HepG2 (cell line): ENCODE data around the gene FSIP1.

Experiments
- BCLAF1 ChIP-seq: fragments of 450-650 bp; IDR thresholded peaks from 2 replicates; pipeline ENCODE4 v1.6.1; 2017; ENCODE audit warnings: mild to moderate bottlenecking
- CTCF ChIP-seq: sonication (generic); formaldehyde crosslinking; IDR thresholded peaks from 2 replicates; pipeline ENCODE4 v1.5.0; 2020; ENCODE audit warnings: mild to moderate bottlenecking, missing genetic modification reagents, moderate library complexity
- EZH2 ChIP-seq: conservative IDR thresholded peaks from 2 replicates; pipeline ENCODE4 v1.6.1; 2012; ENCODE audit warnings: mild to moderate bottlenecking, low read depth, low read length, moderate library complexity
- GMEB1 ChIP-seq: sonication (generic); formaldehyde crosslinking; IDR thresholded peaks from 2 replicates; pipeline ENCODE4 v1.5.1; 2020; ENCODE audit warnings: missing genetic modification reagents, mild to moderate bottlenecking, borderline replicate concordance
- KAT7 ChIP-seq: IDR thresholded peaks from 2 replicates; pipeline ENCODE4 v1.6.1; 2018; ENCODE audit warnings: borderline replicate concordance, missing compliant biosample characterization
- KDM1A ChIP-seq: IDR thresholded peaks from 2 replicates; pipeline ENCODE4 v1.6.1; 2016; ENCODE audit warnings: missing compliant biosample characterization
- POLR2A ChIP-seq, 2 experiments: IDR thresholded peaks; 2 replicates each; pipeline ENCODE4 v1.6.1; 2011; ENCODE audit warnings: low read depth in 2 of 2, low read length in 2 of 2, mild to moderate bottlenecking in 1 of 2, moderate library complexity in 1 of 2; ENCODE audit not compliant: insufficient read depth in 1 of 2
- RFX5 ChIP-seq: IDR thresholded peaks from 2 replicates; pipeline ENCODE4 v1.6.1; 2011; ENCODE audit warnings: low read depth, low read length, improper control_type of control experiment
- SMC3 ChIP-seq: IDR thresholded peaks from 2 replicates; pipeline ENCODE4 v1.6.1; 2011; ENCODE audit warnings: low read length, improper control_type of control experiment
- SP2 ChIP-seq: sonication (generic); formaldehyde crosslinking; IDR thresholded peaks from 2 replicates; pipeline ENCODE4 v1.5.1; 2020; ENCODE audit warnings: mild to moderate bottlenecking, missing genetic modification reagents
- TEAD3 ChIP-seq: optimal IDR thresholded peaks from 2 replicates; pipeline ENCODE3; 2016; ENCODE audit warnings: borderline replicate concordance
- ZNF331 ChIP-seq: sonication (generic); formaldehyde crosslinking; IDR thresholded peaks from 2 replicates; pipeline ENCODE4 v1.4.0; 2020; ENCODE audit warnings: missing genetic modification reagents
- ZZZ3 ChIP-seq: sonication (generic); formaldehyde crosslinking; IDR thresholded peaks from 2 replicates; pipeline ENCODE4 v1.4.0; 2020; ENCODE audit warnings: missing genetic modification reagents, mild to moderate bottlenecking, borderline replicate concordance

GRCh38 chr15:39555885-39556284, 226.8 kb downstream of the FSIP1 start:
- TF ChIP-seq GMEB1 = no peak
- TF ChIP-seq CTCF (CRISPR knock-in tag) = no peak
- no peak for TF ChIP-seq SP2 (CRISPR knock-in tag)
- TF ChIP-seq TEAD3 = no peak
- no peak for TF ChIP-seq SMC3
- TF ChIP-seq KDM1A (CRISPR knock-in tag) = no peak
- TF ChIP-seq POLR2A (IDR thresholded peaks at IDR 0.05; ENCODE audit: insufficient read depth in 1 of 2, low read depth in 2 of 2, low read length in 2 of 2) = no peak
- no peak for TF ChIP-seq ZNF331 (CRISPR knock-in tag)
- no peak for TF ChIP-seq EZH2
- TF ChIP-seq KAT7 (CRISPR knock-in tag) = no peak
- no peak for TF ChIP-seq BCLAF1
- TF ChIP-seq RFX5 = no peak
- no peak for TF ChIP-seq ZZZ3 (CRISPR knock-in tag)
